PC-9 (cell line): Measurements from ENCODE around the gene PALMD.

ENCODE experiments used
- EZH2 ChIP-seq: fragments of 200-600 bp; sonication (generic); IDR thresholded peaks from 2 replicates; pipeline ENCODE4 v1.8.0; 2017; ENCODE audit warnings: antibody characterized with exemption, low read depth
- TF ChIP-seq, protein P1 (sequence below): fragments of 200-600 bp; sonication (generic); conservative IDR thresholded peaks from 2 replicates; pipeline ENCODE4 v1.6.1; 2017; ENCODE audit warnings: mixed run types, antibody characterized with exemption, mild to moderate bottlenecking, moderate library complexity

DNA sequence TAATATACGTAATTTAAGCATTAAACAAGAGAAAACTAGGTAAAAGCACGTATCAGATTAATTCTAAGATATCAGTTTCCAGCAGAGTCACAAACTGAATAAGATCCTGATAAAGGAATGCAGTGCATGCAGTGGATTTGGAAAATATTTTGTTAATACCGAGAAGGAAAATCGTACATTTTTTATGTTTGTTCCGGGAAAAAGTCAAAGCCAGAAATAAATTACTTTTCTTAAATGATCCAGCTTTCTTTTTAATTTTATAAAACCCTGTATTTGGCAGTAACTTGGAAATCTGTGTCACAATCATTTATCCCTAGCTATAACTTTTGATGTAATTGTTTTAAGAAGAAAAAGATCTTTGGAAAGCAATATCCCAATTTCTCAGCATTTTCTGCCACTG is 955 bp downstream of the PALMD start:
- TF ChIP-seq, protein P1, sequence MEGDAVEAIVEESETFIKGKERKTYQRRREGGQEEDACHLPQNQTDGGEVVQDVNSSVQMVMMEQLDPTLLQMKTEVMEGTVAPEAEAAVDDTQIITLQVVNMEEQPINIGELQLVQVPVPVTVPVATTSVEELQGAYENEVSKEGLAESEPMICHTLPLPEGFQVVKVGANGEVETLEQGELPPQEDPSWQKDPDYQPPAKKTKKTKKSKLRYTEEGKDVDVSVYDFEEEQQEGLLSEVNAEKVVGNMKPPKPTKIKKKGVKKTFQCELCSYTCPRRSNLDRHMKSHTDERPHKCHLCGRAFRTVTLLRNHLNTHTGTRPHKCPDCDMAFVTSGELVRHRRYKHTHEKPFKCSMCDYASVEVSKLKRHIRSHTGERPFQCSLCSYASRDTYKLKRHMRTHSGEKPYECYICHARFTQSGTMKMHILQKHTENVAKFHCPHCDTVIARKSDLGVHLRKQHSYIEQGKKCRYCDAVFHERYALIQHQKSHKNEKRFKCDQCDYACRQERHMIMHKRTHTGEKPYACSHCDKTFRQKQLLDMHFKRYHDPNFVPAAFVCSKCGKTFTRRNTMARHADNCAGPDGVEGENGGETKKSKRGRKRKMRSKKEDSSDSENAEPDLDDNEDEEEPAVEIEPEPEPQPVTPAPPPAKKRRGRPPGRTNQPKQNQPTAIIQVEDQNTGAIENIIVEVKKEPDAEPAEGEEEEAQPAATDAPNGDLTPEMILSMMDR = no peak
- no peak for TF ChIP-seq EZH2
